MG63 (cell line): ENCODE data around the gene LIN37. TPM values are rescaled to one million over a fixed set of nuclear protein-coding genes. Genes with fewer than 3 reads are reported as not detected.

Source experiments
- DNase-seq: peaks from one replicate; pipeline ENCODE4 v3.0.0-alpha.2; 2020
- H3K27me3 ChIP-seq: fragments of 250-450 bp; sonication (Bioruptor Pico); 2 replicates; pipeline ENCODE4 v1.5.1; 2020; ENCODE audit warnings: mild to moderate bottlenecking, moderate library complexity
- H3K36me3 ChIP-seq: fragments of 250-450 bp; sonication (Bioruptor Pico); 2 replicates; pipeline ENCODE4 v1.5.1; 2020; ENCODE audit warnings: mild to moderate bottlenecking, moderate library complexity
- H3K4me3 ChIP-seq: fragments of 250-450 bp; sonication (Bioruptor Pico); 2 replicates; pipeline ENCODE4 v1.5.1; 2020; ENCODE audit warnings: mild to moderate bottlenecking, moderate library complexity
- H3K9me3 ChIP-seq: fragments of 250-450 bp; sonication (Bioruptor Pico); 2 replicates; pipeline ENCODE4 v1.5.1; 2020; ENCODE audit warnings: mild to moderate bottlenecking, moderate library complexity
- total RNA-seq: library from RNA; depleted of rRNA; stranded (reverse); fragments of >200 nt; shearing (Covaris generic); gene quantifications from 2 replicates; pipeline ENCODE4 v1.2.3, GENCODE V29; 2014; ENCODE audit warnings: low replicate concordance; rRNA removed

LIN37 gene
- total RNA-seq, 1 experiment from 2014 or later = 4.1 TPM

GRCh38 chr19:35797663-35798062, 49.3 kb downstream of the LIN37 start:
- DNase-seq = no peak
- Histone ChIP-seq H3K9me3 (no peaks in the 10 kb centered on the region), H3K27me3 (peaks cover 12% of the 10 kb centered on the region), H3K36me3 (no peaks in the 10 kb centered on the region), H3K4me3 (no peak overlapping the region)

GRCh38 chr19:35801828-35802227, 53.5 kb downstream of the LIN37 start:
- DNase-seq = no peak
- H3K36me3 ChIP-seq = no peaks in the 10 kb centered on the region
- peaks cover 18% of the 10 kb centered on the region for H3K27me3 ChIP-seq
- H3K9me3 ChIP-seq = no peaks in the 10 kb centered on the region
- H3K4me3 ChIP-seq = no peak overlapping the region

Other genes starting within 250 kb of the LIN37 start
- gene DMKN, start 234.9 kb upstream of the LIN37 start, total RNA-seq = not detected in 2 replicates
- gene SBSN, start 220.3 kb upstream of the LIN37 start, total RNA-seq = 0.30 TPM in 1 of 2 replicates, not detected in the other
- not detected in 2 replicates for gene GAPDHS, start 215.1 kb upstream of the LIN37 start, total RNA-seq
- 180 and 203 TPM in 2 replicates for gene TMEM147, start 202.9 kb upstream of the LIN37 start, total RNA-seq
- gene ATP4A, start 184.9 kb upstream of the LIN37 start, total RNA-seq = not detected in 2 replicates
- not detected in 2 replicates for gene PMIS2, start 162.4 kb upstream of the LIN37 start, total RNA-seq
- gene HAUS5, start 135.8 kb upstream of the LIN37 start, total RNA-seq = 12.8 and 18.2 TPM in 2 replicates
- 103 and 144 TPM in 2 replicates for gene RBM42, start 119.5 kb upstream of the LIN37 start, total RNA-seq
- not detected in 2 replicates for gene ETV2, start 106.8 kb upstream of the LIN37 start, total RNA-seq
- 377 and 417 TPM in 2 replicates for gene COX6B1, start 100.3 kb upstream of the LIN37 start, total RNA-seq
- not detected in 2 replicates for gene UPK1A, start 82.1 kb upstream of the LIN37 start, total RNA-seq
- not detected in 2 replicates for gene ZBTB32, start 44.0 kb upstream of the LIN37 start, total RNA-seq
- gene KMT2B, start 30.6 kb upstream of the LIN37 start, total RNA-seq = 2.3 and 6.0 TPM in 2 replicates
- 0.27 and 2.4 TPM in 2 replicates for gene IGFLR1, start 6.1 kb upstream of the LIN37 start, total RNA-seq
- 16.3 and 19.8 TPM in 2 replicates for gene U2AF1L4, start 3.2 kb upstream of the LIN37 start, total RNA-seq
- 37.6 and 76.2 TPM in 2 replicates for gene PSENEN, start 2.9 kb upstream of the LIN37 start, total RNA-seq
- not detected in 2 replicates for gene HSPB6, start 8.5 kb downstream of the LIN37 start, total RNA-seq
- gene PROSER3, start 9.6 kb downstream of the LIN37 start, total RNA-seq = 0.47 and 8.9 TPM in 2 replicates
- gene ARHGAP33, start 27.0 kb downstream of the LIN37 start, total RNA-seq = 0.42 and 1.6 TPM in 2 replicates
- not detected in 2 replicates for gene PRODH2, start 64.3 kb downstream of the LIN37 start, total RNA-seq
- not detected in 2 replicates for gene NPHS1, start 103.9 kb downstream of the LIN37 start, total RNA-seq
- 0.15 and 0.43 TPM in 2 replicates for gene KIRREL2, start 108.3 kb downstream of the LIN37 start, total RNA-seq
- gene APLP1, start 120.0 kb downstream of the LIN37 start, total RNA-seq = 19.1 and 32.5 TPM in 2 replicates
- 0.81 and 2.1 TPM in 2 replicates for gene NFKBID, start 152.0 kb downstream of the LIN37 start, total RNA-seq
- not detected in 2 replicates for gene HCST, start 154.0 kb downstream of the LIN37 start, total RNA-seq
- not detected in 2 replicates for gene TYROBP, start 159.7 kb downstream of the LIN37 start, total RNA-seq
- 2.3 and 2.9 TPM in 2 replicates for gene LRFN3, start 187.8 kb downstream of the LIN37 start, total RNA-seq
- 46.1 and 77.8 TPM in 2 replicates for gene SDHAF1, start 246.6 kb downstream of the LIN37 start, total RNA-seq